ENCODE measurements around the gene NFYA. TPM values are rescaled to one million over a fixed set of nuclear protein-coding genes. Genes with fewer than 3 reads are reported as not detected.

The NFYA gene
- total and polyA plus RNA-seq, 2 of the 13 experiments (the other 11 are each of a cell fraction or from before 2014, with no cell fraction given), result 16.0 to 22.9 TPM

- no peak for TF ChIP-seq GMEB2 (CRISPR knock-in tag; IDR thresholded peaks at IDR 0.05; ENCODE audit: low read depth)
- peak; percentile 38; the same call in 1 of the 2 replicates for TF ChIP-seq ZNF264 (CRISPR knock-in tag; IDR thresholded peaks at IDR 0.05)
- peak; percentile 85 for TF ChIP-seq CEBPB (IDR thresholded peaks at IDR 0.05; ENCODE audit: borderline replicate concordance, low read depth, low read length)
- no peak for TF ChIP-seq ZNF207 (IDR thresholded peaks at IDR 0.05; ENCODE audit: borderline replicate concordance)
- no peak for TF ChIP-seq MYPOP (CRISPR knock-in tag; IDR thresholded peaks at IDR 0.05)
- no peak for TF ChIP-seq AHDC1 (CRISPR knock-in tag; IDR thresholded peaks at IDR 0.05; ENCODE audit: borderline replicate concordance)
- TF ChIP-seq ZNF256 (CRISPR knock-in tag; conservative IDR thresholded peaks at IDR 0.05), result no peak
- TF ChIP-seq AKAP8 (CRISPR knock-in tag; IDR thresholded peaks at IDR 0.05), result no peak
- no peak for TF ChIP-seq ZFP36L1 (CRISPR knock-in tag; IDR thresholded peaks at IDR 0.05)
- TF ChIP-seq ZNF747 (CRISPR knock-in tag; IDR thresholded peaks at IDR 0.05; ENCODE audit: borderline replicate concordance), result no peak
- no peak for TF ChIP-seq RARG (CRISPR knock-in tag; IDR thresholded peaks at IDR 0.05; ENCODE audit: low read depth)
- TF ChIP-seq ZNF704 (CRISPR knock-in tag; IDR thresholded peaks at IDR 0.05; ENCODE audit: borderline replicate concordance), result no peak
- no peak for TF ChIP-seq RBM39 (IDR thresholded peaks at IDR 0.05; ENCODE audit: low read depth, low read length, poor library complexity, severe bottlenecking)
- TF ChIP-seq CENPT (CRISPR knock-in tag; IDR thresholded peaks at IDR 0.05; ENCODE audit: low read depth), result no peak
- TF ChIP-seq ZNF543 (CRISPR knock-in tag; IDR thresholded peaks at IDR 0.05), result no peak
- TF ChIP-seq SNAPC2 (CRISPR knock-in tag; IDR thresholded peaks at IDR 0.05), result no peak
- TF ChIP-seq ZBTB26 (CRISPR knock-in tag; IDR thresholded peaks at IDR 0.05; ENCODE audit: borderline replicate concordance), result peak; percentile 96
- no peak for TF ChIP-seq TCF7 (IDR thresholded peaks at IDR 0.05; ENCODE audit: low read depth)
These were observed 2.1 kb downstream of the NFYA start (continued) for GRCh38 chr6:41074692-41075436.
